ENCODE measurements around the gene SLC1A3. TPM values are rescaled to one million over a fixed set of nuclear protein-coding genes. Genes with fewer than 3 reads are reported as not detected.

SLC1A3 gene
- total and polyA plus RNA-seq, 8 donors, result 12.1 to 31.7 (median 20.7) TPM

GRCh38 chr5:36734422-36734821 is 128.0 kb downstream of the SLC1A3 start:
- TF ChIP-seq CTCF (IDR thresholded peaks at IDR 0.05), result no peak
- Histone ChIP-seq H3K4me3 (no peak overlapping the region), H3K9me3 (no peaks in the 10 kb centered on the region), H3K4me1 (peaks cover 0 to 3% of the 10 kb centered on the region in 2 donors), H3K27ac (no peak overlapping the region), H3K27me3 (no peaks in the 10 kb centered on the region), H3K36me3 (no peaks in the 10 kb centered on the region)
- peak; percentile 65 for ATAC-seq
- DNase-seq, result peak in 1 of 4 donors; percentile 41
- intact Hi-C loops (cut with DNase I), result loop anchor here in 1 of 2 donors (10.0 kb wide), 1 partner anchor 270 kb away; no protein-coding TSS in a partner anchor

GRCh38 chr5:36735891-36736290 is 129.5 kb downstream of the SLC1A3 start:
- intact Hi-C loops (cut with DNase I), result loop anchor here in 1 of 2 donors (5.0 to 10.0 kb wide), 2 partner anchors 136 to 269 kb away; no protein-coding TSS in a partner anchor
- no peak for TF ChIP-seq CTCF (IDR thresholded peaks at IDR 0.05)
- H3K4me3 ChIP-seq, result no peak overlapping the region
- H3K27ac ChIP-seq, result no peak overlapping the region
- H3K36me3 ChIP-seq, result no peaks in the 10 kb centered on the region
- no peaks in the 10 kb centered on the region for H3K27me3 ChIP-seq
- ATAC-seq, result no peak
- no peaks in the 10 kb centered on the region for H3K9me3 ChIP-seq
- DNase-seq, result no peak
- peaks cover 0 to 12% of the 10 kb centered on the region in 2 donors for H3K4me1 ChIP-seq
